ENCODE measurements around the gene CDH13. TPM values are rescaled to one million over a fixed set of nuclear protein-coding genes. Genes with fewer than 3 reads are reported as not detected.
A peak's percentile ranks its signal among the peaks of the same experiment; 100 is the strongest.

The CDH13 gene
- total and polyA plus RNA-seq, 10 of the 15 experiments (the other 5 are each of a cell fraction or from before 2014, with no cell fraction given) = under 0.01 to 0.05 TPM; not detected in 8

DNA sequence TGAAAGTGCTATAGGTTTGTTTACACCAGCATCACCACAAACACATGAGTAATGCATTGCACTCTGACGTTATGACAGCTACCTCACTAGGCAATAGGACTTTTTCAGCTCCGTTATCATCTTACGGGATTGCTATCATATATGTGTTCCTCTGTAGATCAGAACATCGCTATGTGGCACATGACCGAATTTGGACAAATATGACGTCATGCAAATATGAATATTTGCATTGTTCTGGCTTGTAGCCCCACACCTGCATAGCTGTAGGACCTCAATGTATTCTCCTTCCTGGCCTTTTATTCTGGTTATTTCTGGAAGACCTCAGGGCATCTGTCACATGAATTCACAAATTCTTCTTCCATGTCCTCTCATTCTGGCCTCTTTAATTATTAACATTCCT lies 393.2 kb downstream of the CDH13 start:
- RAD21 ChIA-PET (ENCODE audit: unreplicated experiment) = no interaction called here
- TF ChIP-seq BACH1 (IDR thresholded peaks at IDR 0.05; ENCODE audit: borderline replicate concordance) (no peak), ATF7 (IDR thresholded peaks at IDR 0.05; ENCODE audit: low read depth) (peak; percentile 50; the same call in 1 of the 2 replicates)
- Histone ChIP-seq H3K4me2 (ENCODE audit: control insufficient read depth, insufficient read depth) (no peak overlapping the region), H2AFZ (ENCODE audit: control insufficient read depth, low read depth, low read length) (no peak overlapping the region), H3K4me3 (no peak overlapping the region), H3K9me3 (replicated peaks; ENCODE audit: control insufficient read depth, insufficient read depth, low read length) (no peaks in the 10 kb centered on the region), H3K36me3 (ENCODE audit: control insufficient read depth in 2 of 2, insufficient read depth in 2 of 2, low read length in 1 of 2) (no peaks in the 10 kb centered on the region), H4K20me1 (ENCODE audit: control insufficient read depth, insufficient read depth) (no peaks in the 10 kb centered on the region), H3K4me1 (ENCODE audit: control insufficient read depth, insufficient read depth, low read length) (no peaks in the 10 kb centered on the region), H3K27me3 (replicated peaks in 1 of 2; ENCODE audit: control insufficient read depth in 2 of 2, insufficient read depth in 2 of 2, low read length in 1 of 2) (no peaks in the 10 kb centered on the region), H3K79me2 (ENCODE audit: control insufficient read depth, insufficient read depth, low read length) (no peaks in the 10 kb centered on the region), H3K9ac (ENCODE audit: control insufficient read depth, insufficient read depth, low read length) (no peak overlapping the region), H3K27ac (ENCODE audit: control insufficient read depth, insufficient read depth) (no peak overlapping the region)
- ATAC-seq (no peak), DNase-seq (ENCODE audit: low read depth, low spot score) (no peak), FAIRE-seq (no peak)
- POLR2A ChIA-PET = interaction anchor here (0.6 kb wide), 1 partner anchor 274 kb away, joined by 4 read pairs; no protein-coding TSS in a partner anchor
- in situ Hi-C loops (cut with MboI) (no loop called here), intact Hi-C loops (cut with micrococcal nuclease; ENCODE audit: unreplicated experiment) (no loop called here)
- no TSS peak for BruUV-seq (replicated peaks)
- 43% methylated on average over 6 of the region's 6 CpGs for WGBS (ENCODE audit: insufficient coverage, insufficient replicate concordance, low lambda C conversion rate, missing lambda C conversion rate)
- SMC1A ChIA-PET (ENCODE audit: uncharacterized antibody, unreplicated experiment) = interaction anchor here (2.1 kb wide), 1 partner anchor 11 kb away, joined by 4 read pairs; no protein-coding TSS in a partner anchor
- CTCF ChIA-PET = no interaction called here

DNA sequence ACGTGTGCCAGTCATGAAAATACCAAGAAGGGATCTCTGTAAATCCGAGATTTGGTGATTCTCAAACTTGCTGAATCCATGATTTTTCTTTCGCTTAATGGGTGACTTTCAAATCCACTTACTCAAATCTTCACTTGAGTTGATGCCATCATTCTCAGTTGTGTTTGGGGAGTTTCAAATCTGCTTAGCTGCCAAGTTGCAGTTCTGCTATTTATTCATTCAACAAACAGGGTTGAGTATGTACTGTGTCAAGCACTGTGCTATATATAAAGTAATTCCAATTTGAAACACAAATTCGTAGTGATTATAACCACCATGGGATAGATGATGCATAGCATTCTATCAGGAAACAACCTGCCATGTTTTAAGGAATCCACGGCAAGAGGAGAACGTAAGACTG lies 394.3 kb downstream of the CDH13 start:
- no TSS peak for BruUV-seq (replicated peaks)
- 49% methylated on average over 6 of the region's 6 CpGs for WGBS (ENCODE audit: insufficient coverage, insufficient replicate concordance, low lambda C conversion rate, missing lambda C conversion rate)
- DNase-seq (ENCODE audit: low read depth, low spot score) (no peak), FAIRE-seq (no peak), ATAC-seq (no peak; the same call in 2 of the 3 replicates)
- Histone ChIP-seq H3K4me2 (ENCODE audit: control insufficient read depth, insufficient read depth) (no peak overlapping the region), H3K9me3 (replicated peaks; ENCODE audit: control insufficient read depth, insufficient read depth, low read length) (no peaks in the 10 kb centered on the region), H3K27me3 (replicated peaks in 1 of 2; ENCODE audit: control insufficient read depth in 2 of 2, insufficient read depth in 2 of 2, low read length in 1 of 2) (no peaks in the 10 kb centered on the region), H3K79me2 (ENCODE audit: control insufficient read depth, insufficient read depth, low read length) (no peaks in the 10 kb centered on the region), H3K9ac (ENCODE audit: control insufficient read depth, insufficient read depth, low read length) (no peak overlapping the region), H4K20me1 (ENCODE audit: control insufficient read depth, insufficient read depth) (no peaks in the 10 kb centered on the region), H3K27ac (ENCODE audit: control insufficient read depth, insufficient read depth) (no peak overlapping the region), H3K4me3 (no peak overlapping the region), H2AFZ (ENCODE audit: control insufficient read depth, low read depth, low read length) (no peak overlapping the region), H3K36me3 (ENCODE audit: control insufficient read depth in 2 of 2, insufficient read depth in 2 of 2, low read length in 1 of 2) (no peaks in the 10 kb centered on the region), H3K4me1 (ENCODE audit: control insufficient read depth, insufficient read depth, low read length) (no peaks in the 10 kb centered on the region)
- ChIA-PET SMC1A (ENCODE audit: uncharacterized antibody, unreplicated experiment) (interaction anchor here (1.0 kb wide), 1 partner anchor 19 kb away, joined by 3 read pairs; no protein-coding TSS in a partner anchor), RAD21 (ENCODE audit: unreplicated experiment) (no interaction called here), CTCF (no interaction called here), POLR2A (no interaction called here)
- in situ Hi-C loops (cut with MboI) (no loop called here), intact Hi-C loops (cut with micrococcal nuclease; ENCODE audit: unreplicated experiment) (no loop called here)
- TF ChIP-seq, protein P1, sequence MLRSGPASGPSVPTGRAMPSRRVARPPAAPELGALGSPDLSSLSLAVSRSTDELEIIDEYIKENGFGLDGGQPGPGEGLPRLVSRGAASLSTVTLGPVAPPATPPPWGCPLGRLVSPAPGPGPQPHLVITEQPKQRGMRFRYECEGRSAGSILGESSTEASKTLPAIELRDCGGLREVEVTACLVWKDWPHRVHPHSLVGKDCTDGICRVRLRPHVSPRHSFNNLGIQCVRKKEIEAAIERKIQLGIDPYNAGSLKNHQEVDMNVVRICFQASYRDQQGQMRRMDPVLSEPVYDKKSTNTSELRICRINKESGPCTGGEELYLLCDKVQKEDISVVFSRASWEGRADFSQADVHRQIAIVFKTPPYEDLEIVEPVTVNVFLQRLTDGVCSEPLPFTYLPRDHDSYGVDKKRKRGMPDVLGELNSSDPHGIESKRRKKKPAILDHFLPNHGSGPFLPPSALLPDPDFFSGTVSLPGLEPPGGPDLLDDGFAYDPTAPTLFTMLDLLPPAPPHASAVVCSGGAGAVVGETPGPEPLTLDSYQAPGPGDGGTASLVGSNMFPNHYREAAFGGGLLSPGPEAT (IDR thresholded peaks at IDR 0.05; ENCODE audit: low read depth) = no peak
- no peak for TF ChIP-seq EED (IDR thresholded peaks at IDR 0.05; ENCODE audit: low read depth)
